ENCODE measurements around the gene KLHL7. TPM values are rescaled to one million over a fixed set of nuclear protein-coding genes. Genes with fewer than 3 reads are reported as not detected.

Gene KLHL7
- polyA plus RNA-seq, 1 donor from 2014 or later = 198 TPM

- no peaks in the 10 kb centered on the region for H3F3A ChIP-seq (ENCODE audit: insufficient read depth, low read length, poor library complexity, severe bottlenecking)
- peaks cover 72% of the 10 kb centered on the region for H3K79me2 ChIP-seq (replicated peaks; ENCODE audit: insufficient read depth, low read length)
- no peaks in the 10 kb centered on the region for H3K27me3 ChIP-seq (ENCODE audit: insufficient read depth, low read depth, low read length)
- no peak overlapping the region for H3K9ac ChIP-seq (ENCODE audit: low read length)
- no peaks in the 10 kb centered on the region for H3K9me2 ChIP-seq (ENCODE audit: insufficient read depth, low read length)
- H3K9me3 ChIP-seq (ENCODE audit: low read length) = no peaks in the 10 kb centered on the region
- no peak overlapping the region for H3K4me2 ChIP-seq (ENCODE audit: low read length)
- peaks cover 24% of the 10 kb centered on the region for H4K20me1 ChIP-seq (ENCODE audit: insufficient read depth)
- H2AFZ ChIP-seq (ENCODE audit: low read depth, low read length) = no peak overlapping the region
- H3K4me3 ChIP-seq (ENCODE audit: low read length) = no peak overlapping the region
- peaks cover 7% of the 10 kb centered on the region for H3K36me3 ChIP-seq (ENCODE audit: insufficient read depth, low read length)
- H3K27ac ChIP-seq (ENCODE audit: low read length) = no peak overlapping the region
- TF ChIP-seq RAD21 (conservative IDR thresholded peaks at IDR 0.05) (no peak), MXI1 (conservative IDR thresholded peaks at IDR 0.05; ENCODE audit: poor library complexity, severe bottlenecking) (no peak), TAF1 (IDR thresholded peaks at IDR 0.05; ENCODE audit: low read depth) (no peak), POLR2AphosphoS5 (IDR thresholded peaks at IDR 0.05) (no peak), EP300 (conservative IDR thresholded peaks at IDR 0.05; ENCODE audit: poor library complexity, severe bottlenecking) (no peak), SMC3 (conservative IDR thresholded peaks at IDR 0.05; ENCODE audit: poor library complexity) (no peak), EZH2 (IDR thresholded peaks at IDR 0.05; ENCODE audit: borderline replicate concordance, insufficient read depth, low read length, poor library complexity, severe bottlenecking) (no peak)
- TF ChIP-seq, protein P1, sequence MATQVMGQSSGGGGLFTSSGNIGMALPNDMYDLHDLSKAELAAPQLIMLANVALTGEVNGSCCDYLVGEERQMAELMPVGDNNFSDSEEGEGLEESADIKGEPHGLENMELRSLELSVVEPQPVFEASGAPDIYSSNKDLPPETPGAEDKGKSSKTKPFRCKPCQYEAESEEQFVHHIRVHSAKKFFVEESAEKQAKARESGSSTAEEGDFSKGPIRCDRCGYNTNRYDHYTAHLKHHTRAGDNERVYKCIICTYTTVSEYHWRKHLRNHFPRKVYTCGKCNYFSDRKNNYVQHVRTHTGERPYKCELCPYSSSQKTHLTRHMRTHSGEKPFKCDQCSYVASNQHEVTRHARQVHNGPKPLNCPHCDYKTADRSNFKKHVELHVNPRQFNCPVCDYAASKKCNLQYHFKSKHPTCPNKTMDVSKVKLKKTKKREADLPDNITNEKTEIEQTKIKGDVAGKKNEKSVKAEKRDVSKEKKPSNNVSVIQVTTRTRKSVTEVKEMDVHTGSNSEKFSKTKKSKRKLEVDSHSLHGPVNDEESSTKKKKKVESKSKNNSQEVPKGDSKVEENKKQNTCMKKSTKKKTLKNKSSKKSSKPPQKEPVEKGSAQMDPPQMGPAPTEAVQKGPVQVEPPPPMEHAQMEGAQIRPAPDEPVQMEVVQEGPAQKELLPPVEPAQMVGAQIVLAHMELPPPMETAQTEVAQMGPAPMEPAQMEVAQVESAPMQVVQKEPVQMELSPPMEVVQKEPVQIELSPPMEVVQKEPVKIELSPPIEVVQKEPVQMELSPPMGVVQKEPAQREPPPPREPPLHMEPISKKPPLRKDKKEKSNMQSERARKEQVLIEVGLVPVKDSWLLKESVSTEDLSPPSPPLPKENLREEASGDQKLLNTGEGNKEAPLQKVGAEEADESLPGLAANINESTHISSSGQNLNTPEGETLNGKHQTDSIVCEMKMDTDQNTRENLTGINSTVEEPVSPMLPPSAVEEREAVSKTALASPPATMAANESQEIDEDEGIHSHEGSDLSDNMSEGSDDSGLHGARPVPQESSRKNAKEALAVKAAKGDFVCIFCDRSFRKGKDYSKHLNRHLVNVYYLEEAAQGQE (IDR thresholded peaks at IDR 0.05; ENCODE audit: borderline replicate concordance) = no peak
- TF ChIP-seq, protein P2, sequence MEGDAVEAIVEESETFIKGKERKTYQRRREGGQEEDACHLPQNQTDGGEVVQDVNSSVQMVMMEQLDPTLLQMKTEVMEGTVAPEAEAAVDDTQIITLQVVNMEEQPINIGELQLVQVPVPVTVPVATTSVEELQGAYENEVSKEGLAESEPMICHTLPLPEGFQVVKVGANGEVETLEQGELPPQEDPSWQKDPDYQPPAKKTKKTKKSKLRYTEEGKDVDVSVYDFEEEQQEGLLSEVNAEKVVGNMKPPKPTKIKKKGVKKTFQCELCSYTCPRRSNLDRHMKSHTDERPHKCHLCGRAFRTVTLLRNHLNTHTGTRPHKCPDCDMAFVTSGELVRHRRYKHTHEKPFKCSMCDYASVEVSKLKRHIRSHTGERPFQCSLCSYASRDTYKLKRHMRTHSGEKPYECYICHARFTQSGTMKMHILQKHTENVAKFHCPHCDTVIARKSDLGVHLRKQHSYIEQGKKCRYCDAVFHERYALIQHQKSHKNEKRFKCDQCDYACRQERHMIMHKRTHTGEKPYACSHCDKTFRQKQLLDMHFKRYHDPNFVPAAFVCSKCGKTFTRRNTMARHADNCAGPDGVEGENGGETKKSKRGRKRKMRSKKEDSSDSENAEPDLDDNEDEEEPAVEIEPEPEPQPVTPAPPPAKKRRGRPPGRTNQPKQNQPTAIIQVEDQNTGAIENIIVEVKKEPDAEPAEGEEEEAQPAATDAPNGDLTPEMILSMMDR (IDR thresholded peaks at IDR 0.05; ENCODE audit: poor library complexity, severe bottlenecking) = no peak
Measured at GRCh38 chr7:23121165-23121564, 15.6 kb downstream of the KLHL7 start.

DNA sequence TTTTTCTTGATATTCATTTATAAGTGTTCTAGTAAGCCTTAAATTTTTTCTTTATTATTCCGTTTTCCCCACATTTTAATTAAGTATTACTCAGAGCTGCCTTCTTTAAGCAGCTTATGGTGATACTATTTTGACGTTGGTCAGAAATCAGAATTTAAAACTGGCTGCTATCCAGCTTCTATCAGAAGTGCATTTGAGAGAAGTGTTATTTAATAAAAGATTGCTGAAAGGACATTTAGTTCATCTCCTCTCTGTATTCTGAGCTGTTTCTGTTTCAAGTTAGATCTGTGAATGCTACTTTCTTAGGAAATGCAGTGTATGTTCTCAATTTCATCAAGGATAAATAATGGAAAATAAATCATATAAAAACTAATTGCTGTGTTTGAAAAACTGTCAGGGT lies 17.4 kb downstream of the KLHL7 start:
- Histone ChIP-seq H3K9me3 (ENCODE audit: low read length) (no peaks in the 10 kb centered on the region), H3K9ac (ENCODE audit: low read length) (no peak overlapping the region), H3K27me3 (ENCODE audit: insufficient read depth, low read depth, low read length) (no peaks in the 10 kb centered on the region), H2AFZ (ENCODE audit: low read depth, low read length) (no peak overlapping the region), H3K79me2 (replicated peaks; ENCODE audit: insufficient read depth, low read length) (peaks cover 56% of the 10 kb centered on the region), H3K27ac (ENCODE audit: low read length) (no peak overlapping the region), H3K4me2 (ENCODE audit: low read length) (no peak overlapping the region), H4K20me1 (ENCODE audit: insufficient read depth) (peaks cover 14% of the 10 kb centered on the region), H3F3A (ENCODE audit: insufficient read depth, low read length, poor library complexity, severe bottlenecking) (no peaks in the 10 kb centered on the region), H3K36me3 (ENCODE audit: insufficient read depth, low read length) (peaks cover 7% of the 10 kb centered on the region), H3K9me2 (ENCODE audit: insufficient read depth, low read length) (no peaks in the 10 kb centered on the region), H3K4me3 (ENCODE audit: low read length) (no peak overlapping the region)
- no peak for TF ChIP-seq MXI1 (conservative IDR thresholded peaks at IDR 0.05; ENCODE audit: poor library complexity, severe bottlenecking)
- TF ChIP-seq EZH2 (IDR thresholded peaks at IDR 0.05; ENCODE audit: borderline replicate concordance, insufficient read depth, low read length, poor library complexity, severe bottlenecking) = no peak
- TF ChIP-seq, protein P2 (IDR thresholded peaks at IDR 0.05; ENCODE audit: poor library complexity, severe bottlenecking) = no peak
- TF ChIP-seq POLR2AphosphoS5 (IDR thresholded peaks at IDR 0.05) = no peak
- no peak for TF ChIP-seq RAD21 (conservative IDR thresholded peaks at IDR 0.05)
- TF ChIP-seq, protein P1 (IDR thresholded peaks at IDR 0.05; ENCODE audit: borderline replicate concordance) = no peak
- no peak for TF ChIP-seq SMC3 (conservative IDR thresholded peaks at IDR 0.05; ENCODE audit: poor library complexity)
- TF ChIP-seq EP300 (conservative IDR thresholded peaks at IDR 0.05; ENCODE audit: poor library complexity, severe bottlenecking) = no peak
- no peak for TF ChIP-seq TAF1 (IDR thresholded peaks at IDR 0.05; ENCODE audit: low read depth)

Measured in neural cell (in vitro differentiated cells).